ENCODE data around the gene RING1.
A peak's percentile ranks its signal among the peaks of the same experiment; 100 is the strongest.
"Not testable (repeated sequence)": the region's sequence is repeated elsewhere in the genome, so short reads cannot be mapped to it uniquely, and the experiment has no call there.

The RING1 gene

DNA sequence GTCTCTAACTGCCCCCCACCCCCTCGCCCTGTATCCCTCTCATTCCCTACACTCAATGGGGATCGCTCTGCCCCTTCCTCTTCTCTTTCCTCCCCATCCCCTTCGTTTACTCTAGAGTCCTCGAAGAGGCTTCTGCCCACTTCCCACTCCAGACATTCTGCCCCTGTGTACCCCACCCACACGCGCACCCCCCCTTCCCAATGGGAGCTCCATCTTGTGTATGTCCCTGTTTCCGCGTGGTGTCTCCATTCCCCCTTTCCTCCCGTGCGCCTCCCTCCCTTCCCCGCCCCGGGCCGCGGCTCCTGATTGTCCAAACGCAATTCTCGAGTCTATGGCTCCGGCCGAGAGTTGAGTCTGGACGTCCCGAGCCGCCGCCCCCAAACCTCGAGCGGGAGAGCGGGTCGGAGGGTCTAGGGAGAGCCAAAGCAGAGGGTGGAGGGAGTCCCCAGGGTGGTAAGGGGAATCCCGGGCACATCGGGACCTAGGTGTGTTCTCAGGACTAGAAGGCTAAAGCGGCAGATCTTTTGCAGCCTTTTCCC, 679 bp upstream of the RING1 start:
- DNase-seq = no peak

GRCh38 chr6:33209856-33210255, 1.6 kb downstream of the RING1 start:
- DNase-seq = no peak

DNA sequence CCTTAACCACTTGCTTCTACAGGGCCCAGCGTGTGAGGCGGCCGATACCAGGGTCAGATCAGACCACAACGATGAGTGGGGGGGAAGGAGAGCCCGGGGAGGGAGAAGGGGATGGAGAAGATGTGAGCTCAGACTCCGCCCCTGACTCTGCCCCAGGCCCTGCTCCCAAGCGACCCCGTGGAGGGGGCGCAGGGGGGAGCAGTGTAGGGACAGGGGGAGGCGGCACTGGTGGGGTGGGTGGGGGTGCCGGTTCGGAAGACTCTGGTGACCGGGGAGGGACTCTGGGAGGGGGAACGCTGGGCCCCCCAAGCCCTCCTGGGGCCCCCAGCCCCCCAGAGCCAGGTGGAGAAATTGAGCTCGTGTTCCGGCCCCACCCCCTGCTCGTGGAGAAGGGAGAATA, 2.8 kb downstream of the RING1 start:
- no peak for DNase-seq

GRCh38 chr6:33211666-33212422, 3.5 kb downstream of the RING1 start:
- no peak for DNase-seq

GRCh38 chr6:33212857-33213165, 4.5 kb downstream of the RING1 start:
- no peak for DNase-seq

DNA sequence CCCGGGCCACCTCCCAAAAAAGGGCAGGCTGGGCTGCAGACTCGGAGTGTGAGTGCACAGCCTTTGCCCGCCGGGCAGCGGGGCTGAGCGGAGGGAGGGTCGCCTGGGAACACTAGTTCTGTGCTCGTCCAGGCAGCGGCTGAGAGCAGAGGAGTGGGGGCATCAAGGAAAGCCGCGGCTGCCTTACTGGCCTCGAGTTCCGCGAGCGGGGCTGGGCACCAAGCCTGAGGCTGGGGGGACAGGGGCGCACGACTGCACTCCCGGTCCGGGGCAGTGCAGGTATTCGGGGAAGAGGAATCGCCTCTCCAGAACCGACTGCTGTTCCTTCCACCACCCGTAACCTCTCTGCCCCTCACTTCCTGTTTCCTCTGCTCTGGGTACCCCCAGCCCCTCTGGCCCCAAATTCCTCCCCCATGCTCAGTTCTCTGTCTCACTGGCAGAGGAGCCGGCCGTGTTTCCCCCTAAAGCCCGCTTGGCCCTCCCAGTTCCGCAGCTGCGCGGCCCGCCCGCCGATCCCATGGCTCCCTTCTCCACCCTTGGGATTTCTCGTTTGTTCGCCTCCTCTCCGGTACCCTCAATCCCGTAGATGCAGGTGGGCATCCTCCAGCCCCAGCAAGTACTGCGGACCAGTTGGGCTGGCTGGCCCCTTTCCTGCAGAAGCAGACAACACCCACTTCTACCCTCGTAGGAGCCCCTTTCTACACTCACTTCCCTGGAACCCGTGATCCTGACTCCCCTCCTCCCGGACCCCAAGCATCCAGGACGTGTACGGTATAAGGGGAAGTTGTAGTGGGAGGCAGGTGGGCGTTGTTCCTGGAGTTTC, 5.1 kb downstream of the RING1 start:
- no peak for DNase-seq

DNA sequence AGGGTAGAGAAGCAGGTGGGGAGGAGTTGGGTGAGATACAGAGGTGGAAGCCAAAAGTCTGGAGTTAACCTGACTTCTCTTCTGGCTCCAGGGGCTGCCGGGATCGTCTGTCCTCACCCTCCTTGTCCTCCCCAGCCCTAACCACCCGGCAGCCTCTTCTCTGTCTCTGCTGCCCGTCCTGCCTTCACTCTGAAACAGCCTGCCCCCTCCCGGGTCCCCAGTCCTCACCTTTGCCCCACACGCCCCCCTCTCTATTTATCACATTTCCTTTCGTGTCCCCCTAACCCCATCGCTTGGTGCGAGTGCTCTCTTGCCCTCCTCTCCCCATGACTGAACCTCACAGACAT, 5.7 kb downstream of the RING1 start:
- DNase-seq = no peak

DNA sequence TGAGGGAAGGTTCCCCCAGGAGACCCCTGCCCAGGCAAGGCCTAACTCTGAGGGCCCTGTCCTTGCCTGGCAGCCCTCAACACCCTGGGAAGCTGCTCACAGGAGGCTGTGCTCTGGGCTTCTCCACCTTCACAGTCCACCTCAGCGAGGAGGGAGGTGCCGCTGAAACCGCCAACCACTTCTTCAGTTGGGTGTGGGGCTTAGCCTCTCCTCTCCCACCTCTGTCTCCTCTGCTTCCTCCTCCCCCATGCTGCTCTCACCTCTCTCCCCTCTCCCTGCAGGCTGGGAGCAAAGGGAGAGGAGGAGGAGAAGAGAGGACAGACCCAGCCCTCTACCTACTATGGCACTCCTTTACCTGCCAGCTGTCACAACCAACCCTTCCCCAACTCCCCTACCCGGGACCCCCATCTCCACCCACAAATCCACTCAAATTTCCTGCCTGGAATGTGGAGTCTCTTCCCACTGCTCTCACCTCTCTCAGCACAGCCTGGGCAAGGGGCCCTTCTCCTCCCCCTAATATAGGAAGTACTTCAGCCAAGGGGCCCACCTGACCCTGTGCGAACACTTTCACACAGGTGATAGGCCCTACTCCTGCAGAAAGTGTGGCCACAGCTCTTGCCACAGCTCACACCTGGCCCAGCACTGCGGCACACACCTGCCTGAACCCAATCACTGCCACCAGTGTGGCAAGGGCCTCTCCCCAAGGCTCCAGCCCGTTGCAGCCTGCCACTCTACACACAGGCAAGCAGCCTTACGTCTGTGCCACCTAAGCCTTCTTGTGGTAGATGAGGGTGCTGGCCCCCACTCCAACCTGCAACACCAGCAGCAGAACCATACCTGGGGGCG, 7.2 kb downstream of the RING1 start:
- DNase-seq = no peak

GRCh38 chr6:33216117-33216649, 7.9 kb downstream of the RING1 start:
- DNase-seq = no peak

DNA sequence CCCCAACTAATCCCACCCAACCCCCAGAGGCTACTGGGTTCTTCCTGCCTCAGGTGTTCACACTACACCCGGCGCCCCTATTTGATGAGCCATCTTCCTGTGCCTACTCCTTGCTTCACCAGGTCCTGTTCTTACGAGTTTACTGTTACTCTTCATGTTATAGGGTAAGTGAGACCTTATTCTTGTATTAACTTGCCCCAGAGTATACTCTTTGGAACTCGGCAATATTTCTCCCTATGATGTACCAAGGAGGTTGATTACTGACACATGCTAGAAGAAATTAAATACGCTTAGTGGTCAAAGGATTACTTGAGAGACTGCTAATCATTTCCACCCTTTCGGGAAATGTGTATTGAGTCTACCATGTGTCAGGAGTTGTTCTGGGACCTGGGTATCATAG, 8.9 kb downstream of the RING1 start:
- DNase-seq = no peak

GRCh38 chr6:33217681-33218080, 9.4 kb downstream of the RING1 start:
- no peak for DNase-seq

- DNase-seq = not testable (repeated sequence)
Measured at GRCh38 chr6:33226503-33227120, 18.3 kb downstream of the RING1 start.

DNA sequence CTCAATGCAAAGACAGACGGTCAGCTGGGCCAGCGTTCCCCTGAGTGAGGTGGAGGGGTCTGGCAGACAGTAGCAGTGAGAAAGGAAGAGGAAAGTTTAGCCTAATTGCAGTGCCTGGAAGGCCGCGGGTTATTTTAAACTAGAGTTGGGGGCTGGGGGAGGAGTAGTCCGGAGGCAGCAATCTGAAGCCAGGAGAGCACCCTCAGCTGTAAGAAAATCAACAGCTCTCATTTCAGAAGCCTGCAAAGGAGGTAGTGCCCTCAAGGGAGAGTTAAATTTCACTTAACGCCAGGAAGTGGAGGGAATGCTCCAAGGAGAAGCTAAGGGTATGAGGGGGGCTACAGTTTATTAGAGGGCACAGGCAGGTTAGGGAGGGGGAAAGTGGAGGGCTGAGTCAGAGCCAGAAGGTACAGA, 26.9 kb downstream of the RING1 start:
- no peak for DNase-seq

- no peak for DNase-seq
Measured at GRCh38 chr6:33236328-33236727, 28.0 kb downstream of the RING1 start.

DNA sequence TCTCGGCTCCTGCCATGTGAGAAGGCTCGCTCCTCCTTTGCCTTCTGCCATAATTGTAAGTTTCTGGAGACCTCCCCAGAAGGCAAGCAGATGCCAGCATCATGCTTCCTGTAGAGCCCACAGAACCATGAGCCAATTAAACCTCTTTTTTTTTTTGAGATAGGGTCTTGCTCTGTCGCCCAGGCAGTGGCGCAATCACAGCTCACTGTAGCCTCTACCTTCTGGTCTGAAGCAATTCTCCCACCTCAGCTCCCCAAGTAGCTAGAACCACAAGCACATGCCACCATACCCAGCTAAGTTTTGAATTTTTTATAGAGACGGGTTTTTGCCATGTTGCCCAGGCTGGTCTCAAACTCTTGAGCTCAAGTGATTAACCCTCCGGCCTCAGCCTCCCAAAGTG, 28.6 kb downstream of the RING1 start:
- no peak for DNase-seq

GRCh38 chr6:33237741-33238140, 29.4 kb downstream of the RING1 start:
- no peak for DNase-seq

- DNase-seq = no peak
Measured at GRCh38 chr6:33241968-33242367, 33.7 kb downstream of the RING1 start.

DNA sequence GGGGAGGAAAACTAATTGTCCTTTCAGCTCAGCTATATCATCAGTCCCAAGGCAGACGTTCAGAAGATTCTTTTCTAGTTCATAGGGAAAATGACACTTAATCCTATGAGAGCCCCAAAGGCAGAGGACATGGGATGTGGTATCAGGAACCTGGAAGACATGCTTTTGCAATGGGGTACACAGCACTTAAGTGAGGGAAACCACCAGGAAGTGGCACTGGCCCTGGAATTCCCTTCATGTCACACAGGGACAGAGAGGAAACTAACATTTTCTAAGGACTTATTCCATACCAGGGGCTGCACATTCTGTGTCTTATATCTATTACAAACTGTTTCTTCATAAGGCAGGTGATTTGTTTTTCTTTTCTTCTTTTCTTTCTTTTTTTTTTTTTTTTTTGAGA, 35.2 kb downstream of the RING1 start:
- no peak for DNase-seq

DNA sequence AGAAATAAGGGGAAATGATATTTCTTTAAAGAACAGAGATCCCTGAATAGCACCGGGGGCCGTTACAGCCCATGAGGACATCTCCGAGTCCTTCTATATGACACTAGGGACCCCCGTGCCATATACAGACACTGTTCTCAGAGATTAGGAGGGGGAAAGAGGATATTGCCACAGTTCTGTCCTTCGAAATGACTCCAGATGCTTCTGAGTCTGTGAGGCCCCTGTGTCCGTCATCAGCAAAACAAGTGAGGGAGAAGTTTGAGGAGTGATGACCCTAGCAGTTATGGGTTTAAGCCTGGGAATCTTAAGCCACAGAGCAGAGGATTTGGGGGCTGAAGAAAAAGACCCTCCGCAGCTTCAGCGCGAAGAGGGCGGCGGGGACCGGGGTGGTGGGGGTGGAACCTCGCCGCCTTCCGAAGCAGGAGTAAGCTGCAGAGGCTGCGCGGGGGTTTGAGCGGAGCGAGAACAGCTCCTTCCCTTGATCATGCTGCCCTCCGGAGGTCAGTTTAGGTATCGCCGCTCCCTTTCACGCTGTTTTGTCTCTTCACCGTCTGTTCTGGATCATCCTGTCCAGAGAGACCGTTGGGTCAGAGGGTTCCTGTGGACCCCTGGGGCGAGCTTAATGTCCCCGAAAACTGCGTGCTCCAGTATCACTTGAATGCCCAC, 39.8 kb downstream of the RING1 start:
- DNase-seq = peak; percentile 76 to 93 (median 78)

DNA sequence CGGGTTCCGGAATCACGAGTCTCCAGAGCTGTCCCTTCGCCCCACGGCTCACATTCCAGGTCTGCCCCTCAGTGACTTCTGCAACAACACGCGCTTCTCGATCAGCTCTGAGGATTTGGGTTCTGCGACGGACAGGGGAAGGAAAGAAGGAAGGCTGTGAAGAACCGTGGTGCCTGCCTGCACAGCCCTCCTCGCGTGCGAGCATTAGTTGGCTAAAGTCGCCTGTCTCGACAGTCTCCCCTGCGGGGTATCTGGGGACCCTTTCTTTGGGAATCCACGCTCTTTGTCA, 40.3 kb downstream of the RING1 start:
- peak in 2 of 4 experiments; percentile 40 to 45 for DNase-seq

GRCh38 chr6:33248932-33249731, 40.8 kb downstream of the RING1 start:
- DNase-seq = peak; percentile 86 to 98 (median 88)
